ENCODE data around the gene MTX2.
A peak's percentile ranks its signal among the peaks of the same experiment; 100 is the strongest.

The MTX2 gene

GRCh38 chr2:176242276-176242675 lies 27.0 kb upstream of the MTX2 start:
- no peak for TF ChIP-seq CTCF (conservative IDR thresholded peaks at IDR 0.05; ENCODE audit: low read depth, low read length)
- no peak overlapping the region for H3K4me3 ChIP-seq (ENCODE audit: low read length)
- no peak for DNase-seq (ENCODE audit: low read depth)

- no peak for DNase-seq (ENCODE audit: low read depth)
- TF ChIP-seq CTCF (conservative IDR thresholded peaks at IDR 0.05; ENCODE audit: low read depth, low read length): no peak
Observed at GRCh38 chr2:176246331-176246730, 22.9 kb upstream of the MTX2 start.

GRCh38 chr2:176247859-176248258 lies 21.4 kb upstream of the MTX2 start:
- no peak overlapping the region for H3K4me3 ChIP-seq (ENCODE audit: low read length)
- TF ChIP-seq CTCF (conservative IDR thresholded peaks at IDR 0.05; ENCODE audit: low read depth, low read length): no peak
- DNase-seq (ENCODE audit: low read depth): no peak

More at GRCh38 chr2:176246331-176246730, 22.9 kb upstream of the MTX2 start:
- no peak overlapping the region for H3K4me3 ChIP-seq (ENCODE audit: low read length)

GRCh38 chr2:176251928-176252327 lies 17.3 kb upstream of the MTX2 start:
- no peak for DNase-seq (ENCODE audit: low read depth)
- H3K4me3 ChIP-seq (ENCODE audit: low read length): no peak overlapping the region
- no peak for TF ChIP-seq CTCF (conservative IDR thresholded peaks at IDR 0.05; ENCODE audit: low read depth, low read length)

- TF ChIP-seq CTCF (conservative IDR thresholded peaks at IDR 0.05; ENCODE audit: low read depth, low read length): no peak
- no peak overlapping the region for H3K4me3 ChIP-seq (ENCODE audit: low read length)
- no peak for DNase-seq (ENCODE audit: low read depth)
Observed at GRCh38 chr2:176260689-176261088, 8.6 kb upstream of the MTX2 start.

GRCh38 chr2:176261136-176261535 lies 8.1 kb upstream of the MTX2 start:
- no peak for TF ChIP-seq CTCF (conservative IDR thresholded peaks at IDR 0.05; ENCODE audit: low read depth, low read length)

GRCh38 chr2:176268976-176269318 lies 295 bp upstream of the MTX2 start:
- peak overlapping the region; percentile 94 for H3K4me3 ChIP-seq (ENCODE audit: low read length)
- DNase-seq (ENCODE audit: low read depth): no peak
- no peak for TF ChIP-seq CTCF (conservative IDR thresholded peaks at IDR 0.05; ENCODE audit: low read depth, low read length)

More at GRCh38 chr2:176261136-176261535, 8.1 kb upstream of the MTX2 start:
- H3K4me3 ChIP-seq (ENCODE audit: low read length): no peak overlapping the region
- DNase-seq (ENCODE audit: low read depth): no peak

Measured in retinal pigment epithelial cell (primary cell).